HepG2 (cell line): ENCODE measurements around the gene GLCE.

Experiments
- CBFB ChIP-seq: sonication (generic); formaldehyde crosslinking; IDR thresholded peaks from 2 replicates; pipeline ENCODE4 v1.4.0; 2020; ENCODE audit warnings: missing genetic modification reagents
- EZH2 ChIP-seq: conservative IDR thresholded peaks from 2 replicates; pipeline ENCODE4 v1.6.1; 2012; ENCODE audit warnings: mild to moderate bottlenecking, low read depth, low read length, moderate library complexity
- GATAD2A ChIP-seq: IDR thresholded peaks from 2 replicates; pipeline ENCODE4 v1.6.1; 2016
- MXI1 ChIP-seq: IDR thresholded peaks from 3 replicates; pipeline ENCODE4 v1.6.1; 2012; ENCODE audit warnings: low read depth, low read length, inconsistent platforms, borderline replicate concordance
- POLR2A ChIP-seq, 2 experiments: IDR thresholded peaks; 2 replicates each; pipeline ENCODE4 v1.6.1; 2011; ENCODE audit warnings: low read depth in 2 of 2, low read length in 2 of 2, mild to moderate bottlenecking in 1 of 2, moderate library complexity in 1 of 2; ENCODE audit not compliant: insufficient read depth in 1 of 2
- RELA ChIP-seq: sonication (generic); formaldehyde crosslinking; IDR thresholded peaks from 2 replicates; pipeline ENCODE4 v1.4.0; 2020; ENCODE audit warnings: missing genetic modification reagents
- SETDB1 ChIP-seq: sonication (generic); formaldehyde crosslinking; IDR thresholded peaks from 2 replicates; pipeline ENCODE4 v1.5.1; 2020; ENCODE audit warnings: missing genetic modification reagents, mild to moderate bottlenecking, borderline replicate concordance
- ZNF317 ChIP-seq: sonication (generic); formaldehyde crosslinking; IDR thresholded peaks from 2 replicates; pipeline ENCODE4 v1.5.0; 2020; ENCODE audit warnings: mild to moderate bottlenecking, missing genetic modification reagents
- ZNF557 ChIP-seq: sonication (generic); formaldehyde crosslinking; IDR thresholded peaks from 2 replicates; pipeline ENCODE4 v1.4.0; 2020; ENCODE audit warnings: missing genetic modification reagents
- ZNF792 ChIP-seq: IDR thresholded peaks from 2 replicates; pipeline ENCODE4 v1.6.1; 2016
- TF ChIP-seq, protein P1 (sequence below): sonication (generic); formaldehyde crosslinking; IDR thresholded peaks from 2 replicates; pipeline ENCODE4 v1.4.0; 2020; ENCODE audit warnings: mild to moderate bottlenecking, missing genetic modification reagents
- TF ChIP-seq, protein P2 (sequence below): sonication (generic); formaldehyde crosslinking; IDR thresholded peaks from 2 replicates; pipeline ENCODE4 v1.4.0; 2020; ENCODE audit warnings: missing genetic modification reagents, mild to moderate bottlenecking, borderline replicate concordance
- TF ChIP-seq, protein P3 (sequence below): sonication (generic); formaldehyde crosslinking; IDR thresholded peaks from 2 replicates; pipeline ENCODE4 v1.5.0; 2020; ENCODE audit warnings: missing genetic modification reagents
- TF ChIP-seq, protein P4 (sequence below): sonication (generic); formaldehyde crosslinking; IDR thresholded peaks from 2 replicates; pipeline ENCODE4 v1.5.0; 2020; ENCODE audit warnings: mild to moderate bottlenecking, missing genetic modification reagents, moderate library complexity

DNA sequence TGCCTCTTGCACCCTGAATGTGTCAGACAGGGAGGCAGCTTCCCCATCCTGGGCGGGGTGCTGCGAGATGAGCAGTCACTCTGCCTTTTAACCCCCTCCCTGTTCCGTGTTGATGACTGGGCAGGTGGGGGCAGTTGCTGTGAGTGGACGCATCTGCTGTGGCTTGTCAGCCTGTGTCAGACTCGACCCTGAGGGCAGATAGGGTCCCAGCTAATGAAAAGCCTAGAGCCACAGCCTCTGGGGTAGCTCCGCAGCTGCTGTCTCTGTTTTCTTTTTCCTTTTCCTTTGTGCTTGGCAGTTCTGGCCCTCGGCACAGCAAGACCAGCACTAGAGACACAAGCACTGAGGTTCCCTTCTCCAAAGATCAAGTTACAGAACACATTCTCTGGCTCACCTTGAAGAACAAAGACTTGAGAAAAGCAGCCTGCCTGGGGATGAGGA is 43.0 kb upstream of the GLCE start:
- TF ChIP-seq MXI1: no peak
- no peak for TF ChIP-seq GATAD2A (CRISPR knock-in tag)
- TF ChIP-seq RELA (CRISPR knock-in tag): no peak
- no peak for TF ChIP-seq ZNF557
- TF ChIP-seq POLR2A (IDR thresholded peaks at IDR 0.05; ENCODE audit: insufficient read depth in 1 of 2, low read depth in 2 of 2, low read length in 2 of 2): no peak
- TF ChIP-seq, protein P1, sequence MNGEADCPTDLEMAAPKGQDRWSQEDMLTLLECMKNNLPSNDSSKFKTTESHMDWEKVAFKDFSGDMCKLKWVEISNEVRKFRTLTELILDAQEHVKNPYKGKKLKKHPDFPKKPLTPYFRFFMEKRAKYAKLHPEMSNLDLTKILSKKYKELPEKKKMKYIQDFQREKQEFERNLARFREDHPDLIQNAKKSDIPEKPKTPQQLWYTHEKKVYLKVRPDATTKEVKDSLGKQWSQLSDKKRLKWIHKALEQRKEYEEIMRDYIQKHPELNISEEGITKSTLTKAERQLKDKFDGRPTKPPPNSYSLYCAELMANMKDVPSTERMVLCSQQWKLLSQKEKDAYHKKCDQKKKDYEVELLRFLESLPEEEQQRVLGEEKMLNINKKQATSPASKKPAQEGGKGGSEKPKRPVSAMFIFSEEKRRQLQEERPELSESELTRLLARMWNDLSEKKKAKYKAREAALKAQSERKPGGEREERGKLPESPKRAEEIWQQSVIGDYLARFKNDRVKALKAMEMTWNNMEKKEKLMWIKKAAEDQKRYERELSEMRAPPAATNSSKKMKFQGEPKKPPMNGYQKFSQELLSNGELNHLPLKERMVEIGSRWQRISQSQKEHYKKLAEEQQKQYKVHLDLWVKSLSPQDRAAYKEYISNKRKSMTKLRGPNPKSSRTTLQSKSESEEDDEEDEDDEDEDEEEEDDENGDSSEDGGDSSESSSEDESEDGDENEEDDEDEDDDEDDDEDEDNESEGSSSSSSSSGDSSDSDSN: no peak
- TF ChIP-seq, protein P2, sequence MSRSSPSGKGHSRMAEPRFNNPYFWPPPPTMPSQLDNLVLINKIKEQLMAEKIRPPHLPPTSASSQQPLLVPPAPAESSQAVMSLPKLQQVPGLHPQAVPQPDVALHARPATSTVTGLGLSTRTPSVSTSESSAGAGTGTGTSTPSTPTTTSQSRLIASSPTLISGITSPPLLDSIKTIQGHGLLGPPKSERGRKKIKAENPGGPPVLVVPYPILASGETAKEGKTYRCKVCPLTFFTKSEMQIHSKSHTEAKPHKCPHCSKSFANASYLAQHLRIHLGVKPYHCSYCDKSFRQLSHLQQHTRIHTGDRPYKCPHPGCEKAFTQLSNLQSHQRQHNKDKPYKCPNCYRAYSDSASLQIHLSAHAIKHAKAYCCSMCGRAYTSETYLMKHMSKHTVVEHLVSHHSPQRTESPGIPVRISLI (CRISPR knock-in tag): no peak
- TF ChIP-seq SETDB1: no peak
- no peak for TF ChIP-seq ZNF792 (CRISPR knock-in tag)
- TF ChIP-seq CBFB (CRISPR knock-in tag): no peak
- TF ChIP-seq, protein P3, sequence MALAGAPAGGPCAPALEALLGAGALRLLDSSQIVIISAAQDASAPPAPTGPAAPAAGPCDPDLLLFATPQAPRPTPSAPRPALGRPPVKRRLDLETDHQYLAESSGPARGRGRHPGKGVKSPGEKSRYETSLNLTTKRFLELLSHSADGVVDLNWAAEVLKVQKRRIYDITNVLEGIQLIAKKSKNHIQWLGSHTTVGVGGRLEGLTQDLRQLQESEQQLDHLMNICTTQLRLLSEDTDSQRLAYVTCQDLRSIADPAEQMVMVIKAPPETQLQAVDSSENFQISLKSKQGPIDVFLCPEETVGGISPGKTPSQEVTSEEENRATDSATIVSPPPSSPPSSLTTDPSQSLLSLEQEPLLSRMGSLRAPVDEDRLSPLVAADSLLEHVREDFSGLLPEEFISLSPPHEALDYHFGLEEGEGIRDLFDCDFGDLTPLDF (CRISPR knock-in tag): no peak
- TF ChIP-seq, protein P4, sequence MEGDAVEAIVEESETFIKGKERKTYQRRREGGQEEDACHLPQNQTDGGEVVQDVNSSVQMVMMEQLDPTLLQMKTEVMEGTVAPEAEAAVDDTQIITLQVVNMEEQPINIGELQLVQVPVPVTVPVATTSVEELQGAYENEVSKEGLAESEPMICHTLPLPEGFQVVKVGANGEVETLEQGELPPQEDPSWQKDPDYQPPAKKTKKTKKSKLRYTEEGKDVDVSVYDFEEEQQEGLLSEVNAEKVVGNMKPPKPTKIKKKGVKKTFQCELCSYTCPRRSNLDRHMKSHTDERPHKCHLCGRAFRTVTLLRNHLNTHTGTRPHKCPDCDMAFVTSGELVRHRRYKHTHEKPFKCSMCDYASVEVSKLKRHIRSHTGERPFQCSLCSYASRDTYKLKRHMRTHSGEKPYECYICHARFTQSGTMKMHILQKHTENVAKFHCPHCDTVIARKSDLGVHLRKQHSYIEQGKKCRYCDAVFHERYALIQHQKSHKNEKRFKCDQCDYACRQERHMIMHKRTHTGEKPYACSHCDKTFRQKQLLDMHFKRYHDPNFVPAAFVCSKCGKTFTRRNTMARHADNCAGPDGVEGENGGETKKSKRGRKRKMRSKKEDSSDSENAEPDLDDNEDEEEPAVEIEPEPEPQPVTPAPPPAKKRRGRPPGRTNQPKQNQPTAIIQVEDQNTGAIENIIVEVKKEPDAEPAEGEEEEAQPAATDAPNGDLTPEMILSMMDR: no peak
- TF ChIP-seq EZH2: no peak
- TF ChIP-seq ZNF317 (CRISPR knock-in tag): no peak
